Activated CD8-positive, alpha-beta memory T cell treated with anti-CD3 and anti-CD28 coated beads, Interleukin-2, amount 10 ng/mL, durations not matched to agents 7 days and 5 days (primary cell): ENCODE results near the gene BRAT1. TPM values are rescaled to one million over a fixed set of nuclear protein-coding genes. Genes with fewer than 3 reads are reported as not detected.

ENCODE experiments used
- ATAC-seq: fragments of 150-1000 bp; cut with Tn5 transposase; one replicate; pipeline ENCODE4 v1.10.0; 2021; ENCODE audit warnings: moderate library complexity
- CTCF ChIA-PET: fragments of 350-600 bp; sonication (Branson Sonifier 250); formaldehyde crosslinking; loops from one replicate; lab custom pipeline; 2021; ENCODE audit warnings: antibody characterized with exemption; lab: Charles Lee
- DNase-seq: peaks from one replicate; pipeline ENCODE4 v3.0.0-alpha.2; 2020
- H3K27ac Mint-ChIP-seq: one replicate; pipeline ENCODE4 v1.8.0; 2021; ENCODE audit warnings: mild to moderate bottlenecking, mixed read lengths
- H3K27me3 Mint-ChIP-seq: one replicate; pipeline ENCODE4 v1.8.0; 2021; ENCODE audit warnings: mixed read lengths
- H3K36me3 Mint-ChIP-seq: one replicate; pipeline ENCODE4 v1.8.0; 2021; ENCODE audit warnings: mild to moderate bottlenecking, mixed read lengths
- H3K4me1 Mint-ChIP-seq: one replicate; pipeline ENCODE4 v1.8.0; 2021; ENCODE audit warnings: mixed read lengths
- H3K4me3 Mint-ChIP-seq: one replicate; pipeline ENCODE4 v1.8.0; 2021; ENCODE audit warnings: mild to moderate bottlenecking, moderate library complexity, mixed read lengths
- H3K9me3 Mint-ChIP-seq: one replicate; pipeline ENCODE4 v1.8.0; 2022; ENCODE audit warnings: low read depth, mixed read lengths
- microRNA-seq: library from miRNA; unstranded; fragments of <30 nt; microRNA quantifications from one replicate; pipeline ENCODE4 v1.2.0, GENCODE V29; 2022
- total RNA-seq, 2 experiments: library from RNA; stranded (reverse); gene quantifications; one replicate each; pipeline ENCODE4 v1.2.3, GENCODE V29; 2021

Gene BRAT1
- total RNA-seq, 2 experiments from 2014 or later = 41.5 to 43.5 TPM

DNA sequence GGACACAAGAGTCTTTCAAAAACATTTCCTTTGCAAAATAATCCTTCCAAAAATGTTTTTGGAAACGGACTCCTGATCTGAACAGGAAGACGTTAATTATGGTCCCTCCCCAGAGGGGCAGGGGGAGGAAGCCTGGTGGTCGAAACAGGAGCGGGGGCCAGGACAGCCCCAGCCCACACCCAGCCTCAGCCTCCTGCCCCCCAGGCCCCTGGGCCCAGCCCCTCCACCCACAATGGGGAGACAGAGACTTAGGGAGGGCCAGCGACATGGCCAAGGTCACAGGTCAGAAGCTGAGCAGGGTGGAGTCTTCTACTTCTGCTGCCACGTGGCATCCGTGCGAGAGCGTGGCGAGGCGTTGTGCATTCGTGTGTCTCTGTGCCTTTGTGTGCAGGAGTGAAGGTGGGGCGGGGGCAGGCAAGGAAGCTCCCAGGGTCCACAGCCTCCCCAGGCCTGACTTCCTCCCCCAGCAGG, 65.1 kb downstream of the BRAT1 start:
- no peak overlapping the region for H3K4me3 Mint-ChIP-seq
- no peaks in the 10 kb centered on the region for H3K4me1 Mint-ChIP-seq
- CTCF ChIA-PET = interaction anchor here (0.8 kb wide), 1 partner anchor 155 kb away, joined by 3 read pairs; no protein-coding TSS in a partner anchor
- DNase-seq (no peak), ATAC-seq (no peak)
- H3K27me3 Mint-ChIP-seq = peaks cover 2% of the 10 kb centered on the region
- H3K27ac Mint-ChIP-seq = no peak overlapping the region
- no peaks in the 10 kb centered on the region for H3K36me3 Mint-ChIP-seq
- H3K9me3 Mint-ChIP-seq = no peaks in the 10 kb centered on the region

DNA sequence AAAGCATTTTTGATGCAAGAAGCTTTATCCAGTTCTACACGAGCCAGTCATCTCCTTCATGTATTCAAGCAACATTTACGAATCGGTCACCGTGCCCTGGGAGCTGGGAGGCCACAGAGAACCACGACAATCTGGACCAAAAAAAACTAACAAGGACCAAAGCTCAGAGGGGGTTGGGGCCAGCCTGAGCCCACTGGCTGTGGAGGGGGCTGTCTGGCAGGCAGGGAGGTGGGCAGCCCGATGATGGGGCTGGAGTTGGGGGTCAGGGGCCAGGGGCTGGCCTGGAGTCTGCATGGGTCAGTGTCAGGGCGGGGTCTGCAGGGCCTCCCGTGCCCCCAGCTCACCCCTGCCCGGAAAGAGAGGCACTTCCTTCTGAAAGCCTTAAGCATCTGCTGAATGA, 66.6 kb downstream of the BRAT1 start:
- peaks cover 4% of the 10 kb centered on the region for H3K27me3 Mint-ChIP-seq
- no peaks in the 10 kb centered on the region for H3K9me3 Mint-ChIP-seq
- no peak overlapping the region for H3K4me3 Mint-ChIP-seq
- H3K27ac Mint-ChIP-seq = no peak overlapping the region
- no peak for DNase-seq
- no peaks in the 10 kb centered on the region for H3K4me1 Mint-ChIP-seq
- no peaks in the 10 kb centered on the region for H3K36me3 Mint-ChIP-seq
- no peak for ATAC-seq
- CTCF ChIA-PET = interaction anchor here (0.5 to 1.8 kb wide), 3 partner anchors 11 to 185 kb away, joined by 3 to 5 read pairs (median 3); no protein-coding TSS in a partner anchor

DNA sequence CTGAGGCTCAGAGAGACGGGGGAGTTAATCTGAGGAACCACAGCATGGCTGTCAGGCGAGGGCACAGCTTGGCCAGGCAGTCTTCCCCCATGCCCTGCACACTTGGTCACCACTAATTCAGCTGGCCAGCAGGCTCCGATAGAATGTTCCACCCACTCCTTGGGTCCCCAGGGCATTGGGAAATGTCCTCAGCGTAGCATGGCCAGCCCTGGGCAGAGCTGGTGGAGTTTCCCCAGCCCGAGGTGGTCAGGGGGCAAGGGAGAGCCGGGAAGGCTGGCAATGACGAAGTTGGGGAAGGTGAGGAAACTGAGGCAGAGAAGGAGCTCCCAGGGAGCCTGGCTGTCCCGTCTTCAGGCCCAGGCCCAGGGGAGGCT, 67.1 kb downstream of the BRAT1 start:
- ATAC-seq (no peak), DNase-seq (no peak)
- H3K27ac Mint-ChIP-seq = no peak overlapping the region
- no peaks in the 10 kb centered on the region for H3K4me1 Mint-ChIP-seq
- H3K36me3 Mint-ChIP-seq = no peaks in the 10 kb centered on the region
- H3K9me3 Mint-ChIP-seq = no peaks in the 10 kb centered on the region
- CTCF ChIA-PET = interaction anchor here (0.9 to 1.8 kb wide), 2 partner anchors 11 to 19 kb away, joined by 3 to 5 read pairs; no protein-coding TSS in a partner anchor
- peaks cover 4% of the 10 kb centered on the region for H3K27me3 Mint-ChIP-seq
- no peak overlapping the region for H3K4me3 Mint-ChIP-seq

Small RNA genes within 50 kb of the gene (microRNA-seq; reads per million reads assigned to microRNA genes)
- gene MIR4648 = not detected

Other genes starting within 250 kb of the BRAT1 start
- 10 to 100 TPM; 25.0 to 27.9 TPM for gene SNX8, start 241.1 kb downstream of the BRAT1 start, total RNA-seq
- gene EIF3B, start 200.7 kb downstream of the BRAT1 start, total RNA-seq = 100 to 1,000 TPM; 170 to 204 TPM
- gene CHST12, start 151.9 kb downstream of the BRAT1 start, total RNA-seq = 100 to 1,000 TPM in 1 of 2 experiments, 10 to 100 TPM in 1; 70.8 to 103 TPM
- not detected for gene GRIFIN, start 79.1 kb downstream of the BRAT1 start, total RNA-seq
- gene LFNG, start 35.8 kb downstream of the BRAT1 start, total RNA-seq = 100 to 1,000 TPM; 101 to 104 TPM
- 10 to 100 TPM; 14.9 to 15.2 TPM for gene IQCE, start 3.5 kb upstream of the BRAT1 start, total RNA-seq
- gene TTYH3, start 76.5 kb upstream of the BRAT1 start, total RNA-seq = 10 to 100 TPM; 19.9 to 31.7 TPM
- under 1 TPM; 0.29 to 0.40 TPM for gene AMZ1, start 132.7 kb upstream of the BRAT1 start, total RNA-seq